LHCN-M2 (cell line): ENCODE data around the gene RARB. TPM values are rescaled to one million over a fixed set of nuclear protein-coding genes. Genes with fewer than 3 reads are reported as not detected.
A peak's percentile ranks its signal among the peaks of the same experiment; 100 is the strongest.

ENCODE experiments used
- DNase-seq: peaks from one replicate; pipeline ENCODE4 v3.0.0-alpha.2; 2012; ENCODE audit warnings: low read depth
- total RNA-seq: library from RNA; depleted of rRNA; stranded (reverse); fragments of >200 nt; gene quantifications from 2 replicates; pipeline ENCODE4 v1.2.3, GENCODE V29; 2014

Gene RARB
- total RNA-seq, 1 experiment from 2014 or later: 0.29 TPM

- no peak for DNase-seq
Measured at GRCh38 chr3:25421747-25422146, 6.3 kb upstream of the RARB start.

- DNase-seq: peak; percentile 49
Measured at GRCh38 chr3:25423780-25424588, 4.1 kb upstream of the RARB start.

- peak; percentile 34 for DNase-seq
Measured at GRCh38 chr3:25424614-25425013, 3.4 kb upstream of the RARB start.

- no peak for DNase-seq
Measured at GRCh38 chr3:25426408-25426807, 1.7 kb upstream of the RARB start.

- peak; percentile 49 for DNase-seq
Measured at GRCh38 chr3:25427155-25427554, 908 bp upstream of the RARB start.

- no peak for DNase-seq
Measured at GRCh38 chr3:25427563-25427941, 511 bp upstream of the RARB start.

GRCh38 chr3:25428789-25429335, 799 bp downstream of the RARB start:
- DNase-seq: no peak

- no peak for DNase-seq
Measured at GRCh38 chr3:25429361-25430286, 1.6 kb downstream of the RARB start.

- DNase-seq: no peak
Measured at GRCh38 chr3:25430287-25430934, 2.3 kb downstream of the RARB start.

GRCh38 chr3:25430935-25431770, 3.1 kb downstream of the RARB start:
- no peak for DNase-seq

- no peak for DNase-seq
Measured at GRCh38 chr3:25432176-25432720, 4.2 kb downstream of the RARB start.

- DNase-seq: no peak
Measured at GRCh38 chr3:25433106-25433505, 5.0 kb downstream of the RARB start.

GRCh38 chr3:25433868-25434267, 5.8 kb downstream of the RARB start:
- DNase-seq: no peak

GRCh38 chr3:25437953-25438352, 9.9 kb downstream of the RARB start:
- no peak for DNase-seq

GRCh38 chr3:25438791-25439555, 10.9 kb downstream of the RARB start:
- no peak for DNase-seq

- DNase-seq: no peak
Measured at GRCh38 chr3:25441234-25441856, 13.3 kb downstream of the RARB start.

GRCh38 chr3:25442486-25442885, 14.4 kb downstream of the RARB start:
- no peak for DNase-seq

GRCh38 chr3:25444273-25444672, 16.2 kb downstream of the RARB start:
- DNase-seq: no peak

- no peak for DNase-seq
Measured at GRCh38 chr3:25445731-25446130, 17.7 kb downstream of the RARB start.
